GM12878 (cell line): ENCODE results near the gene PALLD. TPM values are rescaled to one million over a fixed set of nuclear protein-coding genes. Genes with fewer than 3 reads are reported as not detected.

Source experiments
- ATAC-seq: fragments of 200-7000 bp; cut with Tn5 transposase; 3 replicates; pipeline ENCODE4 v1.9.1; 2020; ENCODE audit warnings: mild to moderate bottlenecking, moderate library complexity
- BruUV-seq: library from RNA; stranded (reverse); fragments of 400-500 nt; replicated peaks from 2 replicates; lab custom pipeline; 2021; lab: Mats Ljungman, UMichigan
- CTCF ChIA-PET: fragments of 300-600 bp; sonication (Branson Sonifier 250); formaldehyde crosslinking; extraction: SDS; loops from one replicate; lab custom pipeline; 2021; ENCODE audit warnings: inconsistent platforms; lab: Yijun Ruan, JAX
- POLR2A ChIA-PET: fragments of 350-600 bp; formaldehyde crosslinking; extraction: SDS; loops from one replicate; lab custom pipeline; 2021; ENCODE audit warnings: inconsistent platforms; lab: Charles Lee
- RAD21 ChIA-PET: fragments of 300-600 bp; sonication (Branson Sonifier 250); formaldehyde crosslinking; loops from one replicate; lab custom pipeline; 2023; ENCODE audit warnings: antibody characterized with exemption; ENCODE audit not compliant: unreplicated experiment; lab: Charles Lee
- SMC1A ChIA-PET: fragments of 300-600 bp; sonication (Branson Sonifier 250); formaldehyde crosslinking; loops from one replicate; lab custom pipeline; 2023; ENCODE audit not compliant: unreplicated experiment, uncharacterized antibody; lab: Charles Lee
- DNase-seq: peaks from one replicate; pipeline ENCODE4 v3.0.0-alpha.2; 2011; ENCODE audit warnings: low read depth, low spot score
- FAIRE-seq: peaks from 3 replicates; lab custom pipeline; 2011; peaks lifted over from hg19 to GRCh38; lab: Jason Lieb, UNC
- H2AFZ ChIP-seq: 2 replicates; pipeline ENCODE4 v1.6.0; 2011; ENCODE audit warnings: low read depth, low read length, control low read depth; ENCODE audit not compliant: control insufficient read depth
- H3K27ac ChIP-seq: 2 replicates; pipeline ENCODE4 v1.5.1; 2011; ENCODE audit warnings: control low read depth; ENCODE audit not compliant: control insufficient read depth, insufficient read depth
- H3K27me3 ChIP-seq, 2 experiments: replicated peaks in 1 of 2; 2 replicates each; pipeline versions ENCODE4 v1.6.0 to v1.6.1; 2011; ENCODE audit warnings: low read length in 1 of 2; ENCODE audit not compliant: control insufficient read depth in 2 of 2, insufficient read depth in 2 of 2
- H3K36me3 ChIP-seq, 2 experiments: 2 replicates each; pipeline ENCODE4 v1.5.1; 2011; ENCODE audit warnings: low read length in 1 of 2; ENCODE audit not compliant: control insufficient read depth in 2 of 2, insufficient read depth in 2 of 2
- H3K4me1 ChIP-seq: 2 replicates; pipeline ENCODE4 v1.6.1; 2011; ENCODE audit warnings: mild to moderate bottlenecking, low read length, moderate library complexity, mixed read lengths; ENCODE audit not compliant: control insufficient read depth, insufficient read depth
- H3K4me2 ChIP-seq: 2 replicates; pipeline ENCODE4 v1.6.0; 2011; ENCODE audit warnings: control low read depth; ENCODE audit not compliant: control insufficient read depth, insufficient read depth
- H3K4me3 ChIP-seq: fragments of 200-600 bp; sonication (generic); 2 replicates; pipeline ENCODE4 v1.5.1; 2016
- H3K79me2 ChIP-seq: 2 replicates; pipeline ENCODE4 v1.6.0; 2011; ENCODE audit warnings: low read length; ENCODE audit not compliant: control insufficient read depth, insufficient read depth
- H3K9ac ChIP-seq: 2 replicates; pipeline ENCODE4 v1.8.0; 2011; ENCODE audit warnings: low read length, control low read depth, mixed read lengths; ENCODE audit not compliant: control insufficient read depth, insufficient read depth
- H3K9me3 ChIP-seq: replicated peaks from 3 replicates; pipeline ENCODE4 v1.5.1; 2011; ENCODE audit warnings: mild to moderate bottlenecking, low read length; ENCODE audit not compliant: control insufficient read depth, insufficient read depth
- H4K20me1 ChIP-seq: 2 replicates; pipeline ENCODE4 v1.6.0; 2011; ENCODE audit not compliant: control insufficient read depth, insufficient read depth
- ASH2L ChIP-seq: fragments of 300-600, 200-600 bp; sonication (generic); IDR thresholded peaks from 2 replicates; pipeline ENCODE4 v1.6.1; 2017; ENCODE audit warnings: low read depth, mild to moderate bottlenecking, borderline replicate concordance
- BCLAF1 ChIP-seq: fragments of 450-650 bp; IDR thresholded peaks from 2 replicates; pipeline ENCODE4 v1.6.1; 2017; ENCODE audit warnings: antibody characterized with exemption, mild to moderate bottlenecking, moderate library complexity
- CBFB ChIP-seq: IDR thresholded peaks from 2 replicates; pipeline ENCODE4 v1.6.1; 2016; ENCODE audit warnings: antibody characterized with exemption, low read depth
- CHD2 ChIP-seq: IDR thresholded peaks from 2 replicates; pipeline ENCODE4 v1.6.1; 2011; ENCODE audit warnings: low read depth, low read length, improper control_type of control experiment, borderline replicate concordance
- CTCF ChIP-seq, 3 experiments: IDR thresholded peaks in 2 of 3; conservative IDR thresholded peaks in 1 of 3; 2 replicates each; pipeline ENCODE4 v1.5.1; 2011; ENCODE audit warnings: low read depth in 3 of 3, low read length in 3 of 3, mild to moderate bottlenecking in 3 of 3, control low read depth in 2 of 3, moderate library complexity in 2 of 3, inconsistent platforms in 1 of 3, mixed read lengths in 1 of 3; ENCODE audit not compliant: control insufficient read depth in 2 of 3, insufficient read depth in 1 of 3; ENCODE audit errors: extremely low read depth in 1 of 3
- FOS ChIP-seq: IDR thresholded peaks from 3 replicates; pipeline ENCODE4 v1.6.1; 2011; ENCODE audit warnings: borderline replicate concordance; ENCODE audit not compliant: insufficient read length; ENCODE audit errors: extremely low read depth
- HSF1 ChIP-seq: fragments of 150-350 bp; IDR thresholded peaks from 2 replicates; pipeline ENCODE4 v1.6.1; 2014; ENCODE audit warnings: mild to moderate bottlenecking, low read depth, low read length
- IKZF2 ChIP-seq, 2 experiments: fragments of 450-650 bp; IDR thresholded peaks; 2 replicates each; pipeline ENCODE4 v1.6.1; 2017; ENCODE audit warnings: mild to moderate bottlenecking in 2 of 2, moderate library complexity in 2 of 2
- KAT2A ChIP-seq: conservative IDR thresholded peaks from 2 replicates; pipeline ENCODE4 v1.6.1; 2011; ENCODE audit warnings: low read depth, low read length; ENCODE audit not compliant: control insufficient read depth
- KDM1A ChIP-seq: fragments of 200-600 bp; sonication (generic); IDR thresholded peaks from 2 replicates; pipeline ENCODE4 v1.6.1; 2016; ENCODE audit warnings: borderline replicate concordance
- POU2F2 ChIP-seq: IDR thresholded peaks from 3 replicates; pipeline ENCODE4 v1.6.1; 2011; ENCODE audit warnings: low read depth, mild to moderate bottlenecking, low read length, borderline replicate concordance
- ZBTB40 ChIP-seq: fragments of 450-650 bp; IDR thresholded peaks from 2 replicates; pipeline ENCODE4 v1.6.1; 2016; ENCODE audit warnings: mild to moderate bottlenecking, moderate library complexity, borderline replicate concordance
- WGBS: methylation state at CpG from one replicate; pipeline ENCODE4 v1.1.6; 2016; ENCODE audit warnings: low lambda C conversion rate; ENCODE audit not compliant: insufficient replicate concordance, insufficient coverage; ENCODE audit errors: missing lambda C conversion rate; 5-methylcytosine and 5-hydroxymethylcytosine counted together
- in situ Hi-C: fragments of 300-500 bp; cut with MboI; formaldehyde crosslinking; loops from 9 replicates; pipeline ENCODE4 v1.14.3; 2018; ENCODE audit warnings: mixed read lengths
- intact Hi-C: fragments of 100-400 bp; cut with micrococcal nuclease; formaldehyde crosslinking; loops from one replicate; pipeline ENCODE4 v1.14.2; 2022; ENCODE audit not compliant: unreplicated experiment
- polyA plus RNA-seq, 11 experiments: library from polyadenylated mRNA; depleted of rRNA in 4 of 11; unstranded in 6 of 11; stranded (reverse) in 5 of 11; fragments of >200 nt; fragmentation: Nextera tagmentation in 4 of 11; fragmentation: Illumina TruSeq in 1 of 11; extraction: Ambion mirVana in 4 of 11; extraction: Trizol in 1 of 11; gene quantifications; 1 replicate in 1 of 11; 2 replicates in 10 of 11; pipeline versions ENCODE4 v1.2.1 to v1.2.3, GENCODE V29; 2011 to 2016; ENCODE audit warnings: inconsistent platforms in 2 of 11, missing spikeins in 2 of 11, low read depth in 1 of 11
- total RNA-seq, 4 experiments: library from RNA; depleted of rRNA in 3 of 4; stranded (reverse); fragments of >200 nt in 3 of 4; fragmentation: Illumina TruSeq in 1 of 4; extraction: Trizol in 1 of 4; gene quantifications; 2 replicates each; pipeline versions ENCODE4 v1.2.1 to v1.2.3, GENCODE V29; 2013 to 2021

PALLD gene
- total and polyA plus RNA-seq, 10 of the 15 experiments (the other 5 are each of a cell fraction or from before 2014, with no cell fraction given), result 1.0 to 7.7 (median 1.7) TPM

- TF ChIP-seq BCLAF1, result no peak
- TF ChIP-seq HSF1, result no peak
- no peak for TF ChIP-seq KDM1A
- no peak for TF ChIP-seq IKZF2 (IDR thresholded peaks at IDR 0.05)
- no peak for TF ChIP-seq CTCF (IDR thresholded peaks at IDR 0.05 in 2 of 3, conservative IDR thresholded peaks at IDR 0.05 in 1 of 3; ENCODE audit: control insufficient read depth in 2 of 3, extremely low read depth in 1 of 3, insufficient read depth in 1 of 3, low read depth in 3 of 3, low read length in 3 of 3)
- TF ChIP-seq, all 136 proteins: peak for 0
These were observed 24.9 kb downstream of the PALLD start (continued) for GRCh38 chr4:168521721-168522120.

- DNase-seq (no peak), ATAC-seq (no peak), FAIRE-seq (no peak)
- Histone ChIP-seq H3K4me2 (no peak overlapping the region), H4K20me1 (no peaks in the 10 kb centered on the region), H3K27me3 (no peaks in the 10 kb centered on the region), H3K9ac (no peak overlapping the region), H2AFZ (no peak overlapping the region), H3K79me2 (no peaks in the 10 kb centered on the region), H3K27ac (no peak overlapping the region), H3K4me1 (no peaks in the 10 kb centered on the region), H3K9me3 (no peaks in the 10 kb centered on the region), H3K4me3 (no peak overlapping the region), H3K36me3 (no peaks in the 10 kb centered on the region)
- ChIA-PET CTCF (interaction anchor here (1.1 kb wide), 2 partner anchors 9 to 10 kb away, joined by 3 read pairs; no protein-coding TSS in a partner anchor), SMC1A (interaction anchor here (0.6 kb wide), 1 partner anchor 107 kb away, joined by 4 read pairs; no protein-coding TSS in a partner anchor), POLR2A (no interaction called here), RAD21 (interaction anchor here (0.6 to 1.0 kb wide), 2 partner anchors 8 to 116 kb away, joined by 3 to 4 read pairs; no protein-coding TSS in a partner anchor)
- no TSS peak for BruUV-seq
- 45% methylated on average over 2 of the region's 2 CpGs for WGBS
- in situ Hi-C loops (no loop called here), intact Hi-C loops (no loop called here)
- TF ChIP-seq KAT2A (no peak), KDM1A (no peak), FOS (no peak), ZBTB40 (no peak), POU2F2 (no peak), CHD2 (no peak), ASH2L (no peak), CBFB (no peak)
These were observed 25.5 kb downstream of the PALLD start for GRCh38 chr4:168522356-168522755.
